ENCODE measurements around the gene DOHH. TPM values are rescaled to one million over a fixed set of nuclear protein-coding genes. Genes with fewer than 3 reads are reported as not detected.

DOHH gene
- total and polyA plus RNA-seq, 8 donors = 0.45 to 21.7 (median 13.6) TPM; not detected in 1

DNA sequence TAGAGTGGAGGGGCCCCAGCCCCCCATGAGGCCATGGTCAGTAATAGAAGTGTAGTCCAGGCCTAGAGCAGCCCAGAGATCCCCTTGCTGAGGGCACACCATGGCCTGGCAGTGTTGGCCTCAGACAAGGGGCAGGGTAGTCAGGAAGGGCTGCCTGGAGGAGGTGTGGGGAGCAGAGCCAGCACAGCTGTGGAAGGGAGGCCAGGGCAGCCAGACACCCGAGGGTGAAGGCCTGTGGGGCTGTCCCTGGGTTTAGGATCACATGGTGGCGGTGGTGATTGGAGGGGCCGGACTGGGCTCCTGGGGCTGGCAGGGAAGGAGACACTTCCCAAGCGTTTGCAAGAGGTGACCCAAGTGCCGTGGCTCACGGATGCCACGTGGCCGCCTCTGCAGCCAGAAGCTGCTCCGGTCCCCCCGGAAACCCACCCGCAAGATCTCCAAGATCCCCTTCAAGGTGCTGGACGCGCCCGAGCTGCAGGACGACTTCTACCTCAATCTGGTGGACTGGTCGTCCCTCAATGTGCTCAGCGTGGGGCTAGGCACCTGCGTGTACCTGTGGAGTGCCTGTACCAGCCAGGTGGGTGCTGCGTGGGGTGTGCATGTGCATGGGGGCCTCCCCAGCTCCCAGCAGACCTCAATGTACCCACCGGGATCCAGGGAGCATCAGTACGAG, 26.9 kb upstream of the DOHH start:
- 94 to 99% (median 96%) methylated on average over 17 to 21 of the region's 21 CpGs for WGBS, 5 donors
- no peaks in the 10 kb centered on the region for H3K27me3 ChIP-seq
- no peak overlapping the region for H3K27ac ChIP-seq
- no peak for DNase-seq
- TF ChIP-seq EP300 (IDR thresholded peaks at IDR 0.05) (no peak), POLR2AphosphoS5 (IDR thresholded peaks at IDR 0.05) (no peak), POLR2A (IDR thresholded peaks at IDR 0.05) (no peak)
- TF ChIP-seq, protein P1, sequence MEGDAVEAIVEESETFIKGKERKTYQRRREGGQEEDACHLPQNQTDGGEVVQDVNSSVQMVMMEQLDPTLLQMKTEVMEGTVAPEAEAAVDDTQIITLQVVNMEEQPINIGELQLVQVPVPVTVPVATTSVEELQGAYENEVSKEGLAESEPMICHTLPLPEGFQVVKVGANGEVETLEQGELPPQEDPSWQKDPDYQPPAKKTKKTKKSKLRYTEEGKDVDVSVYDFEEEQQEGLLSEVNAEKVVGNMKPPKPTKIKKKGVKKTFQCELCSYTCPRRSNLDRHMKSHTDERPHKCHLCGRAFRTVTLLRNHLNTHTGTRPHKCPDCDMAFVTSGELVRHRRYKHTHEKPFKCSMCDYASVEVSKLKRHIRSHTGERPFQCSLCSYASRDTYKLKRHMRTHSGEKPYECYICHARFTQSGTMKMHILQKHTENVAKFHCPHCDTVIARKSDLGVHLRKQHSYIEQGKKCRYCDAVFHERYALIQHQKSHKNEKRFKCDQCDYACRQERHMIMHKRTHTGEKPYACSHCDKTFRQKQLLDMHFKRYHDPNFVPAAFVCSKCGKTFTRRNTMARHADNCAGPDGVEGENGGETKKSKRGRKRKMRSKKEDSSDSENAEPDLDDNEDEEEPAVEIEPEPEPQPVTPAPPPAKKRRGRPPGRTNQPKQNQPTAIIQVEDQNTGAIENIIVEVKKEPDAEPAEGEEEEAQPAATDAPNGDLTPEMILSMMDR (IDR thresholded peaks at IDR 0.05) = no peak
- no peak overlapping the region for H3K4me3 ChIP-seq
- no peaks in the 10 kb centered on the region for H3K4me1 ChIP-seq
- intact Hi-C loops (cut with DNase I; ENCODE audit: low total_unique reads) = no loop called here
- no peaks in the 10 kb centered on the region for H3K9me3 ChIP-seq
- H3K36me3 ChIP-seq = peaks cover 69 to 82% (median 78%) of the 10 kb centered on the region in 4 donors

DNA sequence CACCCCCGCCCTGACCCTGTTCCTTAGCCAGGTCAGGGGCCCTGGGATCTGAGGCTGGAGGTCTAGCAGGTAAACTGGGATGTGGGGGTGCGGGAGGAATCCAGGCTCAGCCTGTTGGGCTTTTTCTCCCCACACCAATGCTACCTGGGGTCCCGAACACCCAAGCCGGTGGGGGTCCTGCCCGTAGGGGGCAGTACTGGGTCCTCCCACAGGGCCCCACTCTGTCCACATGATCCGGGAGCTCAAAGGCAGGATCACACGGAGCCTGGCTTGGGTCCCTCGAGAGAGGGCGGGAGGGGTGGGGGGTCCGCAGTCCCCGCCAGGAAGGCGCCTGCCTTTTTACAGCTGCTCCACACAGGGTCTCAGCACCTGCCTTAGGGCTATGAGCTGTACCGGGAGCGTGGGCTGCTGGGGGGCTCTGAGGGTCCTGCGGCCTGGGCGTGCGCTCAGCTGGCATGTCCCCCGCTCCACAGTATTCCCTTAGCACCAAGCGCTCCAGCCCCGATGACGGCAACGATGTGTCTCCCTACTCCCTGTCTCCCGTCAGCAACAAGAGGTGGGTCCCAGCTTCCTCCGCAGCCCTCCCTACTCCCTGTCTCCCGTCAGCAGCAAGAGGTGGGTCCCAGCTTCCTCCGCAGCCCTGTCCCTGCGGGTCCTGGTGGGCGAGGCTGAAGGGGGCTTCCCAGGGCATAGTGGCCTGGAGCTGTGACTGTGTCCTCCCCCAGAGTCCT, 26.2 kb upstream of the DOHH start:
- no peak overlapping the region for H3K27ac ChIP-seq
- intact Hi-C loops (cut with DNase I; ENCODE audit: low total_unique reads) = no loop called here
- TF ChIP-seq POLR2AphosphoS5 (IDR thresholded peaks at IDR 0.05) (no peak), POLR2A (IDR thresholded peaks at IDR 0.05) (no peak), EP300 (IDR thresholded peaks at IDR 0.05) (no peak)
- TF ChIP-seq, protein P1 (IDR thresholded peaks at IDR 0.05) = no peak
- 91 to 95% (median 92%) methylated on average over 21 to 28 of the region's 28 CpGs for WGBS, 5 donors
- no peak overlapping the region for H3K4me3 ChIP-seq
- no peak for DNase-seq
- no peaks in the 10 kb centered on the region for H3K4me1 ChIP-seq
- peaks cover 62 to 82% (median 78%) of the 10 kb centered on the region in 4 donors for H3K36me3 ChIP-seq
- H3K27me3 ChIP-seq = no peaks in the 10 kb centered on the region
- H3K9me3 ChIP-seq = no peaks in the 10 kb centered on the region

DNA sequence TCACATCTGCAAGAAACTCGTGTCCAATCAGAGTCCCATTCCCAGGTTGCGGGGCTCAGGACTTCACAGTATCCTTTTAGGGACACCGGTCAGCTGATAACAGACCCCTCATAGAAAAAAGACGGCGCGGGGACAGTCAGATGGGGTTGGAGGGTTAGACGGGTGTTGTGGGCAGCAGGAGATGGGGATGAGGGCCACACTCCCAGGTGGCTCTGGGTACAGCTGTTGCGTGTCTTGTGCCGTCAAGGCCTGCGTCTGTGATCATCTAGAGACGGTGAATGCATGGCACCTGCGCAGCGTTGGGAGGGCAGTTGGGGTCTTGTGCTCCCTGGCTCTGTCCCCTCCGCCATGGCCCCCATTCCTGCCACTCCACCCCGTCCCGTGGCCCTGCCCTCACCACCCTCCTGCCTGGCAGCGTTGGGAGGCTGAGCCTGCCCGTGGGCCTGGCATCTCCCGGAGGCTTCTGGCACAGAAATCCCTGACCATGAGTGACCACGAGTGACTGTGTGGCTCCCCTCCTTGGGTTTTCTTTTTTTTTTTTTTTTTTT, 24.5 kb upstream of the DOHH start:
- Histone ChIP-seq H3K4me3 (no peak overlapping the region), H3K9me3 (no peaks in the 10 kb centered on the region), H3K27me3 (no peaks in the 10 kb centered on the region), H3K36me3 (peaks cover 51 to 85% (median 77%) of the 10 kb centered on the region in 4 donors), H3K4me1 (peaks cover 0 to 11% (median 5%) of the 10 kb centered on the region in 4 donors), H3K27ac (no peak overlapping the region)
- no peak for DNase-seq
- intact Hi-C loops (cut with DNase I; ENCODE audit: low total_unique reads) = no loop called here
- TF ChIP-seq POLR2AphosphoS5 (IDR thresholded peaks at IDR 0.05) (no peak), EP300 (IDR thresholded peaks at IDR 0.05) (no peak), POLR2A (IDR thresholded peaks at IDR 0.05) (no peak)
- TF ChIP-seq, protein P1 (IDR thresholded peaks at IDR 0.05) = no peak
- WGBS, 5 donors = 93 to 97% (median 95%) methylated on average over 20 of the region's 20 CpGs

DNA sequence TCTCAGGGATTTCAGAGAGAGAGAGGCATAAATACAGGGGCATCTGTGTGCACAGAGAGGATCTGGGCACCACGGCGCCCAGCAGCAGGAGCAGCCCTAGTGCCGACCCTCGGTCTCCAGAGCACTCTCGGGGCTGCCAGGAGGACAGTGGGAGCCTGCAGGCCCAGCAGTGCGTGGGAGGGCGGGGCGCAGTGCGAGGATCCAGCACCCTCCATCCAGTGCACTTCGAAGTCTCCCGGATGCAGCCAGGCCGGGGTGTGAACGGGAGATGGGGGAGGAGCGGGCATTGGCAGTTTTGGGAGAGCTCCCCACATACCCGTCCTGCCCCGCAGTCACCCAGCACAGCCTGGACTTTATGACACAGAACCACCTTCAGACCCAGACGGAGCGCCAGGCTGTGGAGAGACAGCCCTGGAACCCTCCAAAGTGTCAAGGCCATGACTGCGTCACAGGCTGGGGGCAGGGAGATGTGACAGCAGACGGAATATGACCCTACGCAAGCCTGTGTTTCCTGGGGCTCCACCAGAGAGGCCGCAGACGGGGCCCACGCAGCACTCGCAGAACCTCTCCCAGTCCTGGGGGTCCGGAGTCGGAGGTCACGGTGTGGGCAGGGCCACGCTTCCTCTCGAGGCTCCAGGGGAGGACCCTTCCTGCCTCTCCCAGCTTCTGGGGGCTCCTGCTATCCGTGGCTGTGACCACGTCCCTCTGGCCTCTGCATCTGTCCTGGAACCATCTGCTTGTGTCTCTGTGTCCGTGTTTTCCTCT, 23.8 kb upstream of the DOHH start:
- intact Hi-C loops (cut with DNase I; ENCODE audit: low total_unique reads) = no loop called here
- Histone ChIP-seq H3K27ac (no peak overlapping the region), H3K4me3 (no peak overlapping the region), H3K9me3 (no peaks in the 10 kb centered on the region), H3K36me3 (peaks cover 51 to 92% (median 84%) of the 10 kb centered on the region in 4 donors), H3K27me3 (no peaks in the 10 kb centered on the region), H3K4me1 (peaks cover 0 to 12% (median 6%) of the 10 kb centered on the region in 4 donors)
- TF ChIP-seq POLR2A (IDR thresholded peaks at IDR 0.05) (no peak), POLR2AphosphoS5 (IDR thresholded peaks at IDR 0.05) (no peak), EP300 (IDR thresholded peaks at IDR 0.05) (no peak)
- TF ChIP-seq, protein P1 (IDR thresholded peaks at IDR 0.05) = no peak
- WGBS, 5 donors = 92 to 94% (median 94%) methylated on average over 26 to 33 of the region's 33 CpGs
- no peak for DNase-seq

Data from stomach (tissue), 9 donors.